ENCODE data around the gene ZMIZ1.

DNA sequence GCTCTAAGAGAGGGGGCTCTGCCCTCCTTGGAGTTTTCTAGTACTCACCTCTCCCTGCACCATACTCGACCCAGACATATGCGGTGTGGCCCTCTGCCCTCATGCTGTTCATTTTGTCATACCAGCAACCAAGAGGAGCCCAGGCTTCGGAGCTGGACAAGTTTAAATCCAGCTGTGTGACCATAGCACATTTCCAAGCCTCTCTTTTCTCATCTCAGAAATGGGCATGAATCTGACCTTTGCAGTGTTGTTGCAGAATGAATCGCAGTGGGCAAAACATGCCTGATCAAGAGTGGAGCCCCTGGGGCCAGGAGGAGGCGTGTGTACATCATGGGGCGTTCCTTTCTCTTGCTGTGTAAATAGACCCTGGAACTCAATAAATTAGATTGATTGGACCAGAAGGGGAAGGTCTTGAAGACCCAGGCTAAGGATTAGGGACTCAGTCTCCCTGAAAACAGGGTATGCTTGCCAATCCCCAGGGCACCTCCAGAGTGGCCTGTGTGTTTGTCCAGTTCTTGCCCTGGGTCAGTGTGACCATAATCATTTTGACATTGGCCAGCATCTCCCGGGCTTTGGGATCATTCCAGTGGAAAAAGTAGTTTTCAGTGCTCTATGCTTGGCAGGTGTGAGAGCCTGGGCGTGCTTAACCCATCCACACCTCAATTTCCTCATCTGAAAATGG lies 59.6 kb downstream of the ZMIZ1 start:
- TF ChIP-seq EZH2 (IDR thresholded peaks at IDR 0.05) (no peak), CEBPB (IDR thresholded peaks at IDR 0.05; ENCODE audit: low read depth) (no peak), POLR2A (IDR thresholded peaks at IDR 0.05; ENCODE audit: borderline replicate concordance, extremely low read depth, insufficient read depth, insufficient read length) (no peak), YY1 (IDR thresholded peaks at IDR 0.05; ENCODE audit: extremely low read depth, insufficient replicate concordance, low read depth, low read length) (no peak), POLR2AphosphoS5 (IDR thresholded peaks at IDR 0.05; ENCODE audit: low read depth, low read length) (no peak), SP1 (IDR thresholded peaks at IDR 0.05; ENCODE audit: low read depth) (no peak), EZH2phosphoT487 (IDR thresholded peaks at IDR 0.05; ENCODE audit: borderline replicate concordance) (no peak), CBX3 (IDR thresholded peaks at IDR 0.05; ENCODE audit: low read depth) (no peak), ZFX (IDR thresholded peaks at IDR 0.05) (no peak)
- TF ChIP-seq, protein P1, sequence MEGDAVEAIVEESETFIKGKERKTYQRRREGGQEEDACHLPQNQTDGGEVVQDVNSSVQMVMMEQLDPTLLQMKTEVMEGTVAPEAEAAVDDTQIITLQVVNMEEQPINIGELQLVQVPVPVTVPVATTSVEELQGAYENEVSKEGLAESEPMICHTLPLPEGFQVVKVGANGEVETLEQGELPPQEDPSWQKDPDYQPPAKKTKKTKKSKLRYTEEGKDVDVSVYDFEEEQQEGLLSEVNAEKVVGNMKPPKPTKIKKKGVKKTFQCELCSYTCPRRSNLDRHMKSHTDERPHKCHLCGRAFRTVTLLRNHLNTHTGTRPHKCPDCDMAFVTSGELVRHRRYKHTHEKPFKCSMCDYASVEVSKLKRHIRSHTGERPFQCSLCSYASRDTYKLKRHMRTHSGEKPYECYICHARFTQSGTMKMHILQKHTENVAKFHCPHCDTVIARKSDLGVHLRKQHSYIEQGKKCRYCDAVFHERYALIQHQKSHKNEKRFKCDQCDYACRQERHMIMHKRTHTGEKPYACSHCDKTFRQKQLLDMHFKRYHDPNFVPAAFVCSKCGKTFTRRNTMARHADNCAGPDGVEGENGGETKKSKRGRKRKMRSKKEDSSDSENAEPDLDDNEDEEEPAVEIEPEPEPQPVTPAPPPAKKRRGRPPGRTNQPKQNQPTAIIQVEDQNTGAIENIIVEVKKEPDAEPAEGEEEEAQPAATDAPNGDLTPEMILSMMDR (IDR thresholded peaks at IDR 0.05 in 2 of 3, conservative IDR thresholded peaks at IDR 0.05 in 1 of 3; ENCODE audit: borderline replicate concordance in 1 of 3, insufficient read depth in 1 of 3, low read depth in 2 of 3, low read length in 2 of 3): no peak
- TF ChIP-seq, protein P2, sequence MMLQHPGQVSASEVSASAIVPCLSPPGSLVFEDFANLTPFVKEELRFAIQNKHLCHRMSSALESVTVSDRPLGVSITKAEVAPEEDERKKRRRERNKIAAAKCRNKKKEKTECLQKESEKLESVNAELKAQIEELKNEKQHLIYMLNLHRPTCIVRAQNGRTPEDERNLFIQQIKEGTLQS (IDR thresholded peaks at IDR 0.05): no peak
- TF ChIP-seq, protein P3, sequence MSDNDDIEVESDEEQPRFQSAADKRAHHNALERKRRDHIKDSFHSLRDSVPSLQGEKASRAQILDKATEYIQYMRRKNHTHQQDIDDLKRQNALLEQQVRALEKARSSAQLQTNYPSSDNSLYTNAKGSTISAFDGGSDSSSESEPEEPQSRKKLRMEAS (IDR thresholded peaks at IDR 0.05): no peak
